H9 (cell line): ENCODE measurements around the gene PUM2. TPM values are rescaled to one million over a fixed set of nuclear protein-coding genes. Genes with fewer than 3 reads are reported as not detected.

Experiments used
- DNase-seq: peaks from one replicate; pipeline ENCODE4 v3.0.0-alpha.2; 2017
- H2AFZ ChIP-seq: one replicate; pipeline ENCODE4 v1.6.1; 2013; ENCODE audit warnings: mild to moderate bottlenecking, low read length, control low read depth, moderate library complexity
- H2AK5ac ChIP-seq: 2 replicates; pipeline ENCODE4 v1.6.1; 2013; ENCODE audit warnings: low read length, control low read depth, mixed read lengths; ENCODE audit not compliant: insufficient read length
- H2BK120ac ChIP-seq: one replicate; pipeline ENCODE4 v1.6.1; 2013; ENCODE audit warnings: low read depth, mild to moderate bottlenecking, low read length, control low read depth, inconsistent platforms; ENCODE audit not compliant: poor library complexity, severe bottlenecking
- H2BK12ac ChIP-seq: 2 replicates; pipeline ENCODE4 v1.6.1; 2013; ENCODE audit warnings: low read length, control low read depth, mixed read lengths, low read depth; ENCODE audit not compliant: insufficient read length
- H2BK15ac ChIP-seq: 2 replicates; pipeline ENCODE4 v1.6.1; 2013; ENCODE audit warnings: low read depth, low read length, control low read depth
- H2BK20ac ChIP-seq: one replicate; pipeline ENCODE4 v1.6.1; 2013; ENCODE audit warnings: low read depth, mild to moderate bottlenecking, low read length, control low read depth, inconsistent platforms; ENCODE audit not compliant: poor library complexity, severe bottlenecking
- H2BK5ac ChIP-seq: 2 replicates; pipeline ENCODE4 v1.6.1; 2013; ENCODE audit warnings: low read length, control low read depth, mixed read lengths; ENCODE audit not compliant: insufficient read length
- H3K14ac ChIP-seq: 2 replicates; pipeline ENCODE4 v1.6.1; 2013; ENCODE audit warnings: low read length, control low read depth; ENCODE audit not compliant: insufficient read depth
- H3K18ac ChIP-seq: 2 replicates; pipeline ENCODE4 v1.6.1; 2013; ENCODE audit warnings: low read depth, mild to moderate bottlenecking, mixed read lengths, low read length, control low read depth; ENCODE audit not compliant: insufficient read length
- H3K23ac ChIP-seq: 2 replicates; pipeline ENCODE4 v1.6.1; 2013; ENCODE audit warnings: low read length, control low read depth, mixed read lengths, low read depth; ENCODE audit not compliant: insufficient read length
- H3K23me2 ChIP-seq: 2 replicates; pipeline ENCODE4 v1.6.1; 2013; ENCODE audit warnings: low read depth, mild to moderate bottlenecking, mixed read lengths, low read length, control low read depth; ENCODE audit not compliant: insufficient read length, poor library complexity, severe bottlenecking
- H3K27ac ChIP-seq: 2 replicates; pipeline ENCODE4 v1.5.1; 2013; ENCODE audit warnings: low read length, control low read depth, mixed read lengths, low read depth; ENCODE audit not compliant: insufficient read length
- H3K27me3 ChIP-seq: 2 replicates; pipeline ENCODE4 v1.6.1; 2013; ENCODE audit warnings: low read length, control low read depth, inconsistent platforms; ENCODE audit not compliant: insufficient read depth
- H3K4ac ChIP-seq: 2 replicates; pipeline ENCODE4 v1.6.1; 2013; ENCODE audit warnings: low read depth, mild to moderate bottlenecking, control low read depth, inconsistent platforms, low read length, moderate library complexity
- H3K4me1 ChIP-seq: 2 replicates; pipeline ENCODE4 v1.6.1; 2013; ENCODE audit warnings: low read length, control low read depth, inconsistent platforms; ENCODE audit not compliant: insufficient read depth
- H3K4me2 ChIP-seq: 2 replicates; pipeline ENCODE4 v1.6.1; 2013; ENCODE audit warnings: low read length, control low read depth, mixed read lengths; ENCODE audit not compliant: insufficient read length, insufficient read depth
- H3K56ac ChIP-seq: 2 replicates; pipeline ENCODE4 v1.6.1; 2013; ENCODE audit warnings: low read depth, mild to moderate bottlenecking, mixed read lengths, low read length, control low read depth; ENCODE audit not compliant: insufficient read length
- H3K79me1 ChIP-seq: 2 replicates; pipeline ENCODE4 v1.6.1; 2013; ENCODE audit warnings: low read depth, mild to moderate bottlenecking, moderate library complexity, low read length, control low read depth, inconsistent platforms; ENCODE audit not compliant: insufficient read depth, poor library complexity, severe bottlenecking
- H3K79me2 ChIP-seq: 2 replicates; pipeline ENCODE4 v1.6.1; 2013; ENCODE audit warnings: low read length, control low read depth, inconsistent platforms; ENCODE audit not compliant: insufficient read depth
- H3K9ac ChIP-seq: 2 replicates; pipeline ENCODE4 v1.6.1; 2013; ENCODE audit warnings: low read length, control low read depth, mixed read lengths; ENCODE audit not compliant: insufficient read length; ENCODE audit errors: extremely low read depth
- H3K9me3 ChIP-seq: one replicate; pipeline ENCODE4 v1.6.1; 2013; ENCODE audit warnings: low read depth, low read length, inconsistent platforms; ENCODE audit not compliant: control insufficient read depth
- H3T11ph ChIP-seq: one replicate; pipeline ENCODE4 v1.6.1; 2013; ENCODE audit warnings: mild to moderate bottlenecking, low read length, control low read depth, inconsistent platforms
- H4K20me1 ChIP-seq: one replicate; pipeline ENCODE4 v1.6.1; 2013; ENCODE audit not compliant: control insufficient read depth, insufficient read length, insufficient read depth
- H4K5ac ChIP-seq: 2 replicates; pipeline ENCODE4 v1.6.1; 2013; ENCODE audit warnings: low read depth, mild to moderate bottlenecking, mixed read lengths, low read length, control low read depth; ENCODE audit not compliant: insufficient read length
- H4K8ac ChIP-seq: replicated peaks from 2 replicates; pipeline ENCODE4 v1.6.1; 2013; ENCODE audit warnings: low read length, control low read depth, mixed read lengths, low read depth; ENCODE audit not compliant: insufficient read length
- H4K91ac ChIP-seq: 2 replicates; pipeline ENCODE4 v1.6.1; 2013; ENCODE audit warnings: low read depth, mild to moderate bottlenecking, moderate library complexity, mixed read lengths, low read length, control low read depth; ENCODE audit not compliant: insufficient read length
- H3K27ac Mint-ChIP-seq, 3 experiments: 2 replicates in 2 of 3; 3 replicates in 1 of 3; pipeline ENCODE4 v1.8.0; 2020 to 2021; ENCODE audit warnings: mixed read lengths in 3 of 3, mild to moderate bottlenecking in 1 of 3, moderate library complexity in 1 of 3
- H3K27me3 Mint-ChIP-seq: 2 replicates; pipeline ENCODE4 v1.8.0; 2021; ENCODE audit warnings: low read depth, mild to moderate bottlenecking, moderate library complexity, mixed read lengths
- H3K36me3 Mint-ChIP-seq, 3 experiments: 2 replicates in 2 of 3; 3 replicates in 1 of 3; pipeline ENCODE4 v1.8.0; 2020 to 2021; ENCODE audit warnings: low read depth in 3 of 3, mixed read lengths in 3 of 3; ENCODE audit not compliant: insufficient read depth in 1 of 3
- H3K4me1 Mint-ChIP-seq, 2 experiments: 2 replicates each; pipeline ENCODE4 v1.8.0; 2020; ENCODE audit warnings: mixed read lengths in 2 of 2
- H3K4me3 Mint-ChIP-seq, 2 experiments: 2 replicates in 1 of 2; 3 replicates in 1 of 2; pipeline ENCODE4 v1.8.0; 2020 to 2021; ENCODE audit warnings: mild to moderate bottlenecking in 2 of 2, mixed read lengths in 2 of 2, moderate library complexity in 1 of 2
- H3K9me3 Mint-ChIP-seq, 2 experiments: 2 replicates in 1 of 2; 3 replicates in 1 of 2; pipeline ENCODE4 v1.8.0; 2020; ENCODE audit warnings: mild to moderate bottlenecking in 2 of 2, mixed read lengths in 2 of 2, moderate library complexity in 1 of 2
- WGBS: extraction: QIAGEN DNeasy Blood & Tissue Kit; methylation state at CpG from one replicate; pipeline ENCODE4 v1.1.7; 2013; ENCODE audit warnings: missing lambda C conversion rate, low lambda C conversion rate, mixed read lengths; ENCODE audit not compliant: insufficient read length; ENCODE audit errors: extremely low coverage; 5-methylcytosine and 5-hydroxymethylcytosine counted together
- total RNA-seq: library from RNA; stranded (reverse); gene quantifications from 2 replicates; pipeline ENCODE4 v1.2.1, GENCODE V29; 2021
- TF ChIP-seq, protein P1 (sequence below): fragments of 200-600 bp; sonication (generic); conservative IDR thresholded peaks from 3 replicates; pipeline ENCODE4 v1.8.0; 2021; ENCODE audit warnings: antibody characterized with exemption, mild to moderate bottlenecking

Gene PUM2
- total RNA-seq, 1 experiment from 2014 or later = 96.6 TPM

DNA sequence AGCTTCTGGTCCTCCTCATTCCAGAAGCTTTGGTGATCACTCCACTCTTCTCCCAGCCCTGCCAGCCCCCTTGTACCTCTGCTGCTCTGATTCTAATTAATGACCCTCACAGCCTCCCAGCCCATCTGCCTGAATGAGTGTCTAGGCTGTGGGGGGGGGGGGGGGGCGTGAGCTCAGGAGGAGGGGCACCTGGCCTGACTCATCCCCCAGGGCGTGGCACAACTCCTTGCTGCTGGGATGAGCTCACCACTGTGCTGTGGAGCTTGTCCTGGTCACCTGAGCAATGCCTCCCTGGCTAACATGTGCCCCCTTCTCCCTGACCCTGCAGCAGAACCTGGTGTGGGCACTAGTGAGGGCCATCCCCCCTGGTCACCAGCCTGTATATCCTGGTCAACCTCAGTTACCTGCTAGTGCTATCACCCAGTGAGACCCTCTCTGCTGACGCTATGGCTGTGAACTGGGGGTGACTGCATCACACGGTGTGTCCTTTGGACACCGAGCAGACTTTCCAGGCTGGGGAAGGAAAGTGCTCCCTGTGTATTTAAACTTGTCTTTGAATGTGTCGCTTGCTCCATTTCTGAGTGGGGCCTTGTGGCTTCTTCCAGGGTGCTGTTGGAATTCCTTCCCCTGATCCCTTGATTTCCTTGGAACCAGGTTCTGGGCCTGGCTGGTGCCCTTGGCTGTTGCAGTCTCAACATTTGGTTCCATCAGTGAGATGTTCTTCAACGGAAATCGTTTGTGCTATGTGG, 41.5 kb upstream of the PUM2 start:
- Histone ChIP-seq H3K27ac (no peak overlapping the region), H3K9me3 (no peaks in the 10 kb centered on the region), H2BK20ac (no peak overlapping the region), H2AFZ (no peak overlapping the region), H3T11ph (no peak overlapping the region), H3K79me1 (no peaks in the 10 kb centered on the region), H2AK5ac (no peak overlapping the region), H4K5ac (no peak overlapping the region), H2BK12ac (no peak overlapping the region), H3K18ac (no peak overlapping the region), H3K4ac (no peak overlapping the region), H3K4me1 (no peaks in the 10 kb centered on the region), H4K20me1 (no peaks in the 10 kb centered on the region), H3K79me2 (no peaks in the 10 kb centered on the region), H2BK120ac (no peak overlapping the region), H3K23me2 (no peaks in the 10 kb centered on the region), H2BK15ac (no peak overlapping the region), H3K14ac (no peak overlapping the region), H4K8ac (no peak overlapping the region), H3K56ac (no peak overlapping the region), H3K27me3 (no peaks in the 10 kb centered on the region), H4K91ac (no peak overlapping the region), H3K23ac (no peak overlapping the region), H3K9ac (no peak overlapping the region), H3K4me2 (no peak overlapping the region), H2BK5ac (no peak overlapping the region)
- WGBS = no CpG with 5 or more reads among the region's 8 CpGs
- H3K9me3 Mint-ChIP-seq = no peaks in the 10 kb centered on the region
- no peak overlapping the region for H3K4me3 Mint-ChIP-seq
- no peaks in the 10 kb centered on the region for H3K36me3 Mint-ChIP-seq
- peaks cover 2 to 3% of the 10 kb centered on the region in 2 experiments; a peak in 2 of 4 replicates for H3K4me1 Mint-ChIP-seq
- peaks cover 16% of the 10 kb centered on the region for H3K27me3 Mint-ChIP-seq
- H3K27ac Mint-ChIP-seq = no peak overlapping the region
- no peak for DNase-seq
- TF ChIP-seq, protein P1, sequence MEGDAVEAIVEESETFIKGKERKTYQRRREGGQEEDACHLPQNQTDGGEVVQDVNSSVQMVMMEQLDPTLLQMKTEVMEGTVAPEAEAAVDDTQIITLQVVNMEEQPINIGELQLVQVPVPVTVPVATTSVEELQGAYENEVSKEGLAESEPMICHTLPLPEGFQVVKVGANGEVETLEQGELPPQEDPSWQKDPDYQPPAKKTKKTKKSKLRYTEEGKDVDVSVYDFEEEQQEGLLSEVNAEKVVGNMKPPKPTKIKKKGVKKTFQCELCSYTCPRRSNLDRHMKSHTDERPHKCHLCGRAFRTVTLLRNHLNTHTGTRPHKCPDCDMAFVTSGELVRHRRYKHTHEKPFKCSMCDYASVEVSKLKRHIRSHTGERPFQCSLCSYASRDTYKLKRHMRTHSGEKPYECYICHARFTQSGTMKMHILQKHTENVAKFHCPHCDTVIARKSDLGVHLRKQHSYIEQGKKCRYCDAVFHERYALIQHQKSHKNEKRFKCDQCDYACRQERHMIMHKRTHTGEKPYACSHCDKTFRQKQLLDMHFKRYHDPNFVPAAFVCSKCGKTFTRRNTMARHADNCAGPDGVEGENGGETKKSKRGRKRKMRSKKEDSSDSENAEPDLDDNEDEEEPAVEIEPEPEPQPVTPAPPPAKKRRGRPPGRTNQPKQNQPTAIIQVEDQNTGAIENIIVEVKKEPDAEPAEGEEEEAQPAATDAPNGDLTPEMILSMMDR = no peak
